HFF-Myc (cell line): ENCODE measurements around the gene C1QTNF4.
"Not testable (repeated sequence)": the region's sequence is repeated elsewhere in the genome, so short reads cannot be mapped to it uniquely, and the experiment has no call there.

ENCODE experiments used
- DNase-seq: peaks from one replicate; pipeline ENCODE4 v3.0.0-alpha.2; 2011; ENCODE audit warnings: low read depth; ENCODE audit errors: extremely low read depth
- H3K4me3 ChIP-seq: replicated peaks from 2 replicates; pipeline ENCODE4 v1.5.1; 2011; ENCODE audit warnings: low read depth, mild to moderate bottlenecking, control low read depth, low read length
- CTCF ChIP-seq: IDR thresholded peaks from 2 replicates; pipeline ENCODE4 v1.5.1; 2012; ENCODE audit warnings: mild to moderate bottlenecking, low read depth, low read length, control low read depth; ENCODE audit errors: missing control alignments

Gene C1QTNF4

GRCh38 chr11:47593934-47594855, at the start of gene C1QTNF4:
Gene C1QTNF4 (minus strand): TSS chr11:47594411. CDS start chr11:47590810, 3,601 bp downstream.
- peak within 1 kb of the TSS; percentile 13; the same call in 1 of the 2 replicates for H3K4me3 ChIP-seq
- DNase-seq = no peak
- no peak for TF ChIP-seq CTCF

- TF ChIP-seq CTCF = no peak
- DNase-seq = peak; percentile 90
- H3K4me3 ChIP-seq = peak within 1 kb of the TSS; percentile 75
These were observed 48.1 kb upstream of the C1QTNF4 start, which contains the start of gene MTCH2 for GRCh38 chr11:47642099-47642855. Gene MTCH2 (minus strand): TSS chr11:47642559. CDS start chr11:47642465, 94 bp downstream.

- H3K4me3 ChIP-seq = peak overlapping the region; percentile 75
- no peak for DNase-seq
- no peak for TF ChIP-seq CTCF
These were observed 47.4 kb upstream of the C1QTNF4 start for GRCh38 chr11:47641600-47642098.

GRCh38 chr11:47640506-47640905, 46.3 kb upstream of the C1QTNF4 start:
- H3K4me3 ChIP-seq = peak overlapping the region; percentile 75
- not testable (repeated sequence) for DNase-seq

- not testable (repeated sequence) for DNase-seq, H3K4me3 ChIP-seq
These were observed 42.1 kb upstream of the C1QTNF4 start for GRCh38 chr11:47636331-47636730.

GRCh38 chr11:47631473-47631872, 37.3 kb upstream of the C1QTNF4 start:
- no peak for DNase-seq
- H3K4me3 ChIP-seq = no peak overlapping the region
- TF ChIP-seq CTCF = no peak

GRCh38 chr11:47628026-47628425, 33.8 kb upstream of the C1QTNF4 start:
- no peak overlapping the region for H3K4me3 ChIP-seq
- DNase-seq = no peak
- TF ChIP-seq CTCF = no peak
